Natural killer cell (primary cell): ENCODE measurements around the gene EHD1. TPM values are rescaled to one million over a fixed set of nuclear protein-coding genes. Genes with fewer than 3 reads are reported as not detected.

ENCODE experiments used
- ATAC-seq, 3 donors: fragments of 150-1000 bp in 2 of 3; fragments of 200-7000 bp in 1 of 3; cut with Tn5 transposase; 1 replicate in 1 of 3; 2 replicates in 2 of 3; pipeline ENCODE4 v1.10.0; 2021; ENCODE audit warnings: mild to moderate bottlenecking in 2 of 3, moderate library complexity in 2 of 3
- DNase-seq, 2 donors: peaks; one replicate each; pipeline versions ENCODE4 v3.0.0 to v3.0.0-alpha.2; 2013 to 2021; ENCODE audit warnings: mixed read lengths in 1 of 2
- H3K27ac ChIP-seq: one replicate; pipeline ENCODE4 v1.5.1; 2013; ENCODE audit warnings: mild to moderate bottlenecking, low read length
- H3K27me3 ChIP-seq: one replicate; pipeline ENCODE4 v1.6.1; 2013; ENCODE audit warnings: low read length; ENCODE audit not compliant: control insufficient read depth, insufficient read depth
- H3K36me3 ChIP-seq: one replicate; pipeline ENCODE4 v1.6.1; 2013; ENCODE audit warnings: low read length; ENCODE audit not compliant: control insufficient read depth, insufficient read depth
- H3K4me1 ChIP-seq: one replicate; pipeline ENCODE4 v1.6.1; 2013; ENCODE audit warnings: low read length; ENCODE audit not compliant: control insufficient read depth, insufficient read depth
- H3K4me3 ChIP-seq: one replicate; pipeline ENCODE4 v1.5.1; 2013; ENCODE audit warnings: low read length
- H3K9me3 ChIP-seq: one replicate; pipeline ENCODE4 v1.6.1; 2013; ENCODE audit warnings: low read length; ENCODE audit not compliant: control insufficient read depth, insufficient read depth
- H3K27ac Mint-ChIP-seq, 2 donors: one replicate each; pipeline ENCODE4 v1.8.0; 2022; ENCODE audit warnings: mild to moderate bottlenecking in 2 of 2, mixed read lengths in 2 of 2, moderate library complexity in 1 of 2
- H3K27me3 Mint-ChIP-seq, 2 donors: one replicate each; pipeline ENCODE4 v1.8.0; 2022; ENCODE audit warnings: low read depth in 2 of 2, mixed read lengths in 2 of 2
- H3K36me3 Mint-ChIP-seq: one replicate; pipeline ENCODE4 v1.8.0; 2022; ENCODE audit warnings: mixed read lengths
- H3K4me1 Mint-ChIP-seq, 2 donors: one replicate each; pipeline ENCODE4 v1.8.0; 2022; ENCODE audit warnings: mixed read lengths in 2 of 2
- H3K4me3 Mint-ChIP-seq: one replicate; pipeline ENCODE4 v1.8.0; 2022; ENCODE audit warnings: mild to moderate bottlenecking, moderate library complexity, mixed read lengths
- H3K9me3 Mint-ChIP-seq, 2 donors: one replicate each; pipeline ENCODE4 v1.8.0; 2022; ENCODE audit warnings: mixed read lengths in 2 of 2
- WGBS: methylation state at CpG from one replicate; pipeline ENCODE4 v1.1.7; 2013; ENCODE audit warnings: missing lambda C conversion rate; ENCODE audit not compliant: insufficient coverage; 5-methylcytosine and 5-hydroxymethylcytosine counted together
- intact Hi-C: fragments of 100-400 bp; cut with micrococcal nuclease; formaldehyde crosslinking; loops from one replicate; pipeline ENCODE4 v1.14.2; 2022
- total RNA-seq, 4 donors: library from RNA; stranded (reverse); fragments of 120-200 nt in 1 of 4; gene quantifications; one replicate each; pipeline versions ENCODE4 v1.2.3 to v1.2.4, GENCODE V29; 2013 to 2022
- TF ChIP-seq, protein P1 (sequence below): fragments of 200-600 bp; IDR thresholded peaks from one replicate; pipeline ENCODE4 v1.8.0; 2022; ENCODE audit warnings: antibody characterized with exemption

EHD1 gene
- total RNA-seq, 3 donors from 2014 or later (not counting 1 experiment from before 2014, with no cell fraction given): 218 to 246 (median 225) TPM

DNA sequence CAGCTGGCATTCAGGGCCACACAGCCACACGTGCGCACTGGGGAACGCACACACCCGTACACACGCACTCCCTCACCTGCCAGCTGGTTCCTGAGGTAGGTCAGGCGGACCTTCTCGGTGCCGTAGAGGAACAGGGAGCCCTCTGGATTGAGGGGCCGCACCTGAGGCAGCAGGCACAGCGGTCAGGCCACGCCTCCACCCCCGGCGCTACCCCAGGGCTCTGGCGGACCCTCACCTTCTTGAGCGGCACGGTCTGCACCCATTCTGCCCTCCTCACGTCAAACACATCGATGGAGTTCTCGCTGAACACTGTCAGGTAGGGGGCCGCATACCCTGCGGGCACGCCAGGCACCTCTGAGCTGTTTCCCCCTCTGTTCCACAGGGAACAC lies 51.0 kb downstream of the EHD1 start:
- H3K27ac Mint-ChIP-seq: no peak overlapping the region
- H3K27ac ChIP-seq: no peak overlapping the region
- DNase-seq (no peak), ATAC-seq (no peak)
- H3K9me3 ChIP-seq: no peaks in the 10 kb centered on the region
- no peaks in the 10 kb centered on the region for H3K36me3 ChIP-seq
- intact Hi-C loops: no loop called here
- no peaks in the 10 kb centered on the region for H3K27me3 ChIP-seq
- TF ChIP-seq, protein P1, sequence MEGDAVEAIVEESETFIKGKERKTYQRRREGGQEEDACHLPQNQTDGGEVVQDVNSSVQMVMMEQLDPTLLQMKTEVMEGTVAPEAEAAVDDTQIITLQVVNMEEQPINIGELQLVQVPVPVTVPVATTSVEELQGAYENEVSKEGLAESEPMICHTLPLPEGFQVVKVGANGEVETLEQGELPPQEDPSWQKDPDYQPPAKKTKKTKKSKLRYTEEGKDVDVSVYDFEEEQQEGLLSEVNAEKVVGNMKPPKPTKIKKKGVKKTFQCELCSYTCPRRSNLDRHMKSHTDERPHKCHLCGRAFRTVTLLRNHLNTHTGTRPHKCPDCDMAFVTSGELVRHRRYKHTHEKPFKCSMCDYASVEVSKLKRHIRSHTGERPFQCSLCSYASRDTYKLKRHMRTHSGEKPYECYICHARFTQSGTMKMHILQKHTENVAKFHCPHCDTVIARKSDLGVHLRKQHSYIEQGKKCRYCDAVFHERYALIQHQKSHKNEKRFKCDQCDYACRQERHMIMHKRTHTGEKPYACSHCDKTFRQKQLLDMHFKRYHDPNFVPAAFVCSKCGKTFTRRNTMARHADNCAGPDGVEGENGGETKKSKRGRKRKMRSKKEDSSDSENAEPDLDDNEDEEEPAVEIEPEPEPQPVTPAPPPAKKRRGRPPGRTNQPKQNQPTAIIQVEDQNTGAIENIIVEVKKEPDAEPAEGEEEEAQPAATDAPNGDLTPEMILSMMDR: no peak
- no peaks in the 10 kb centered on the region for H3K9me3 Mint-ChIP-seq
- no peaks in the 10 kb centered on the region for H3K4me1 ChIP-seq
- WGBS: 96% methylated on average over 22 of the region's 22 CpGs
- H3K4me3 Mint-ChIP-seq: no peak overlapping the region
- H3K27me3 Mint-ChIP-seq: no peaks in the 10 kb centered on the region
- H3K4me3 ChIP-seq: no peak overlapping the region
- H3K4me1 Mint-ChIP-seq: peaks cover 0 to 3% of the 10 kb centered on the region in 2 donors
- no peaks in the 10 kb centered on the region for H3K36me3 Mint-ChIP-seq

DNA sequence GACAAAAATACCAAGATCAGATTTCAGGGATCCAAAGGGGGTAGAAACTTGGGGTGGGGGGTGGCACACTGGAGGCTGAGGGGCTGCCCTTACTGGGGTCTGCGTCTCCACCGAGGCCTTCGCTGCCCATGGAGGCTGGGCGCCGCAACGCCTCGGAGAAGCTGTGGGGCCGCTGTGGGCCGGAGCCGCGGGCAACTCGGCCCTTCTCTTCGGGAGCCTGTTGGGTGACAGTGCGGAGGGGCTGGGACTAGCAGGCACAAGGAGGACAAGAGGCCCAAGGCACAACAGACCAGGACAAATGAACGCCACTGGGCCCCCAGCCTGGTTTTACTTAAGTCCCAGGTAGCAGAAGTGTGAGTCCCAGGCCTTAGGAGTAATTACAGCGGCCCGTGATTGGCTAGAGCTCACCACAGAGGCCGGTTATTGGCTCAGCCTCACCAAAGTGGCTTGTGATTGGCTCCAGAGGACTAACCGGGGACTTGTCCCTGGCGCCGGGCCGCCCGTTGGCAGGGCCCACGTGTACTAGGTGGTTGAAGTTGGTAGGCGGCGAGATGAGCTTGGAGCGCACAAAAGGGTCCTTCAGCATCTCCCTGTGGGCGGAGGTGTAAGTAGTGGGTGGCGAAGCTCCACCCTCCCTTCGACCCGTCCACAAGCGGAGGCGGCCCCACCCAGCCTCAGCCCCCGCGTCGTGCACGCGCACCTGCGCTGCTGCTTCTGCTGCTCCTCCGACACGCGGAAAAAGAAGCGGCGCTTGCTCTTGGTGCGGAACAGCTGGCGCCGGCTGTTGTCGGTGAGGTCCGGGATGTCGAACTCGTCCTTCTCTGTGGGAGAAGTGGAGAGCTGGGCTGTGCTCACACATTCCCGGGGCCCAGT lies 51.6 kb downstream of the EHD1 start:
- H3K27ac Mint-ChIP-seq: no peak overlapping the region
- ATAC-seq (no peak), DNase-seq (no peak)
- H3K27me3 Mint-ChIP-seq: no peaks in the 10 kb centered on the region
- Histone ChIP-seq H3K9me3 (no peaks in the 10 kb centered on the region), H3K27ac (no peak overlapping the region), H3K36me3 (no peaks in the 10 kb centered on the region), H3K4me1 (no peaks in the 10 kb centered on the region), H3K27me3 (no peaks in the 10 kb centered on the region), H3K4me3 (no peak overlapping the region)
- peaks cover 0 to 2% of the 10 kb centered on the region in 2 donors for H3K4me1 Mint-ChIP-seq
- intact Hi-C loops: no loop called here
- 95% methylated on average over 52 of the region's 52 CpGs for whole genome bisulfite sequencing
- H3K36me3 Mint-ChIP-seq: no peaks in the 10 kb centered on the region
- H3K4me3 Mint-ChIP-seq: no peak overlapping the region
- no peaks in the 10 kb centered on the region for H3K9me3 Mint-ChIP-seq
- TF ChIP-seq, protein P1: no peak

DNA sequence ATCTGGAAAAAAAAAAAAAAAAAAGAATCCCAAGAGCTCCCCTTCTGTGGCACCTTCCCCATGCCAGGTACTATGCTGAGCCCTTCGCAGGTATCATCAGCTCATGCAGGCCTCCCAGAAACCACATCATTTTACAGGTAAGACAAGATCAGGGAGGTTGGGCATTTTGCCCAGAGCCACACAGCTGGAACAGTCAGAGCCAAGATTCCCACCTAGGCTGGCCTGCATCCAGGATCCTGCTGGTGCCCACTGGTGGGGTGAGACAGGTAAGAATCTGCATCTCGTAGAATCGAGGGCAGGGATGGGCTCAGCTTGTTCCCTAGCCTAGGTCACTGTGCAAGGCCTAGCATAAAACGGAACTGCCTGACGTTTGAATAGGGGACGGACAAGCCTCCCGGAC lies 52.4 kb downstream of the EHD1 start:
- intact Hi-C loops: no loop called here
- H3K9me3 Mint-ChIP-seq: no peaks in the 10 kb centered on the region
- H3K4me3 Mint-ChIP-seq: no peak overlapping the region
- Histone ChIP-seq H3K36me3 (no peaks in the 10 kb centered on the region), H3K9me3 (no peaks in the 10 kb centered on the region), H3K27me3 (no peaks in the 10 kb centered on the region), H3K4me1 (no peaks in the 10 kb centered on the region), H3K27ac (no peak overlapping the region), H3K4me3 (no peak overlapping the region)
- 98% methylated on average over 7 of the region's 7 CpGs for WGBS
- H3K27me3 Mint-ChIP-seq: no peaks in the 10 kb centered on the region
- no peak overlapping the region for H3K27ac Mint-ChIP-seq
- no peaks in the 10 kb centered on the region for H3K4me1 Mint-ChIP-seq
- DNase-seq (no peak), ATAC-seq (no peak)
- TF ChIP-seq, protein P1: no peak
- no peaks in the 10 kb centered on the region for H3K36me3 Mint-ChIP-seq
